SU-DHL-6 (cell line): ENCODE results near the gene CLDN17.

ENCODE experiments used
- H2AFZ ChIP-seq: fragments of 200-600 bp; sonication (generic); 2 replicates; pipeline ENCODE4 v1.6.1; 2014; ENCODE audit warnings: low read depth, mild to moderate bottlenecking, moderate library complexity, mixed read lengths, antibody characterized with exemption, low read length; ENCODE audit not compliant: severe bottlenecking
- H3F3A ChIP-seq: fragments of 200-600 bp; shearing (Covaris generic); 2 replicates; pipeline ENCODE4 v1.6.0; 2016; ENCODE audit warnings: antibody characterized with exemption, mild to moderate bottlenecking; ENCODE audit not compliant: insufficient read depth
- H3K27ac ChIP-seq: fragments of 200-600 bp; sonication (generic); 2 replicates; pipeline ENCODE4 v1.5.1; 2016; ENCODE audit warnings: low read depth, mild to moderate bottlenecking, low read length, moderate library complexity, mixed read lengths
- H3K27me3 ChIP-seq: fragments of 200-600 bp; sonication (generic), shearing (Covaris generic); 2 replicates; pipeline ENCODE4 v1.6.0; 2014; ENCODE audit warnings: mild to moderate bottlenecking, low read length
- H3K36me3 ChIP-seq: fragments of 200-600 bp; sonication (generic); 2 replicates; pipeline ENCODE4 v1.6.1; 2014; ENCODE audit warnings: mild to moderate bottlenecking, low read length, mixed read lengths
- H3K4me2 ChIP-seq: fragments of 300-600, 200-600 bp; shearing (Covaris generic), sonication (generic); 2 replicates; pipeline ENCODE4 v1.6.0; 2014; ENCODE audit warnings: low read length, low read depth, mild to moderate bottlenecking; ENCODE audit not compliant: poor library complexity, severe bottlenecking
- H3K4me3 ChIP-seq: fragments of 200-600 bp; sonication (generic); 2 replicates; pipeline ENCODE4 v1.5.1; 2014; ENCODE audit warnings: antibody characterized with exemption, low read length, mild to moderate bottlenecking, mixed read lengths; ENCODE audit not compliant: insufficient read depth, poor library complexity, severe bottlenecking
- H3K79me2 ChIP-seq: fragments of 200-600 bp; sonication (generic); 2 replicates; pipeline ENCODE4 v1.6.1; 2014; ENCODE audit warnings: mild to moderate bottlenecking, low read length, moderate library complexity; ENCODE audit not compliant: insufficient read depth
- H3K9ac ChIP-seq: fragments of 200-600 bp; sonication (generic); 2 replicates; pipeline ENCODE4 v1.7.0; 2014; ENCODE audit warnings: mild to moderate bottlenecking, low read length
- H3K9me2 ChIP-seq: fragments of 200-600 bp; sonication (generic); replicated peaks from 2 replicates; pipeline ENCODE4 v1.6.1; 2014; ENCODE audit warnings: low read length; ENCODE audit not compliant: insufficient read depth
- H3K9me3 ChIP-seq: fragments of 200-600 bp; sonication (generic); 2 replicates; pipeline ENCODE4 v1.6.1; 2014; ENCODE audit warnings: low read length, mixed read lengths; ENCODE audit not compliant: insufficient read depth
- H4K20me1 ChIP-seq: fragments of 200-600 bp; sonication (generic); 2 replicates; pipeline ENCODE4 v1.6.1; 2014; ENCODE audit warnings: low read depth, mild to moderate bottlenecking, antibody characterized with exemption, low read length, moderate library complexity, mixed read lengths
- CTCF ChIP-seq: fragments of 200-600 bp; sonication (generic); IDR thresholded peaks from one replicate; pipeline ENCODE4 v1.5.1; 2017; ENCODE audit warnings: antibody characterized with exemption, mild to moderate bottlenecking, low read length, moderate library complexity; ENCODE audit not compliant: insufficient read depth, poor library complexity, severe bottlenecking
- EZH2phosphoT487 ChIP-seq: fragments of 200-600 bp; sonication (generic), shearing (Covaris generic); conservative IDR thresholded peaks from 2 replicates; pipeline ENCODE4 v1.6.1; 2018; ENCODE audit warnings: mild to moderate bottlenecking, antibody characterized with exemption, low read length, moderate library complexity, mixed read lengths

Gene CLDN17

GRCh38 chr21:30152792-30153191, 13.8 kb downstream of the CLDN17 start:
- TF ChIP-seq CTCF (no peak), EZH2phosphoT487 (no peak)
- Histone ChIP-seq H3K4me3 (no peak overlapping the region), H4K20me1 (no peaks in the 10 kb centered on the region), H3K27me3 (no peaks in the 10 kb centered on the region), H3K4me2 (no peak overlapping the region), H3K27ac (no peak overlapping the region), H3K9me3 (no peaks in the 10 kb centered on the region), H3K9ac (no peak overlapping the region), H3F3A (no peaks in the 10 kb centered on the region), H3K79me2 (no peaks in the 10 kb centered on the region), H3K9me2 (no peaks in the 10 kb centered on the region), H3K36me3 (no peaks in the 10 kb centered on the region), H2AFZ (no peak overlapping the region)

GRCh38 chr21:30148906-30149305, 17.7 kb downstream of the CLDN17 start:
- Histone ChIP-seq H2AFZ (no peak overlapping the region), H3K79me2 (no peaks in the 10 kb centered on the region), H4K20me1 (no peaks in the 10 kb centered on the region), H3K4me2 (no peak overlapping the region), H3K36me3 (no peaks in the 10 kb centered on the region), H3F3A (no peaks in the 10 kb centered on the region), H3K9me2 (no peaks in the 10 kb centered on the region), H3K9ac (no peak overlapping the region), H3K4me3 (no peak overlapping the region), H3K27ac (no peak overlapping the region), H3K27me3 (no peaks in the 10 kb centered on the region), H3K9me3 (no peaks in the 10 kb centered on the region)
- no peak for TF ChIP-seq EZH2phosphoT487
- TF ChIP-seq CTCF = no peak

GRCh38 chr21:30146558-30147282, 19.9 kb downstream of the CLDN17 start:
- Histone ChIP-seq H4K20me1 (no peaks in the 10 kb centered on the region), H3K9ac (no peak overlapping the region), H3K9me2 (no peaks in the 10 kb centered on the region), H3K27ac (no peak overlapping the region), H3K9me3 (no peaks in the 10 kb centered on the region), H3K27me3 (no peaks in the 10 kb centered on the region), H3K36me3 (no peaks in the 10 kb centered on the region), H3K4me3 (no peak overlapping the region), H3F3A (no peaks in the 10 kb centered on the region), H3K4me2 (no peak overlapping the region), H3K79me2 (no peaks in the 10 kb centered on the region), H2AFZ (no peak overlapping the region)
- TF ChIP-seq EZH2phosphoT487 (no peak), CTCF (no peak)

- H3K4me2 ChIP-seq = no peak overlapping the region
- H3K79me2 ChIP-seq = no peaks in the 10 kb centered on the region
- no peaks in the 10 kb centered on the region for H3K27me3 ChIP-seq
- TF ChIP-seq EZH2phosphoT487 (no peak), CTCF (no peak)
- H3K9ac ChIP-seq = no peak overlapping the region
- no peak overlapping the region for H3K4me3 ChIP-seq
- no peaks in the 10 kb centered on the region for H3K9me3 ChIP-seq
- H4K20me1 ChIP-seq = no peaks in the 10 kb centered on the region
- no peaks in the 10 kb centered on the region for H3K36me3 ChIP-seq
- H3K27ac ChIP-seq = no peak overlapping the region
- no peak overlapping the region for H2AFZ ChIP-seq
- no peaks in the 10 kb centered on the region for H3K9me2 ChIP-seq
- H3F3A ChIP-seq = no peaks in the 10 kb centered on the region
These were observed 28.1 kb downstream of the CLDN17 start for GRCh38 chr21:30138483-30138882.
